ENCODE measurements around the gene CENPC. TPM values are rescaled to one million over a fixed set of nuclear protein-coding genes. Genes with fewer than 3 reads are reported as not detected.

The CENPC gene
- total RNA-seq, 2 experiments from 2014 or later: 115 to 116 TPM

DNA sequence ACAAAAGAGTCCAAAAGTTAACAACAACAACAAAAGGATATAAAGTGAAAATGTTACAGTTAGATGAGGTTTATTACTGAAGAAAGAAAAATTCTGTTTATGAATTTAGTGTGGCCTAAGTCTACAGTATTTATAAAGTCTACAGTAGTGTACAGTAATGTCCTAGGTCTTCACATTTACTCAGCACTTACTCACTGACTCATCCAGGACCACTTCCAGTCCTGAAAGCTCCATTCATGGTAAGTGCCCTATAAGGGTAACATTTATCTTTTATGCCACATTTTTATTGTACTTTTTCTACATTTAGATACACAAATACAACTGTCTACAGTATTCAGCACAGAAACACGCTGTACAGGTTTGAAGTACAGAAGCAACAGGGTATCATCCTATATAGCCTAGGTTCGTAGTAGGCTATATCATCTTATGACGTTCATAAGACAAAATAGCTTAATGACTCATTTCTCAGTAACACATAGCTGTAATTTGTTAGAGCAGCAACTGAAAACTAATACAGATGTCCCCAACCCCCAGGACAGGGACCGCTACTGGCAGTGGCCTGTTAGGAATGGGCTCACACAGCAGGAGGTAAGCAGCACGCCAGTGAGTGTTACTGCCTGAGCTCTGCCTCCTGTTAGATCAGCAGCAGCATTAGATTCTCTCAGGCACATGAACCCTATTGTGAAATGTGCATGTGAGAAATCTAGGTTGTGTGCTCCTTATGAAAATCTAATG is 61.3 kb downstream of the CENPC start:
- Histone ChIP-seq H3K36me3 (ENCODE audit: insufficient read depth, low read length) (peaks cover 63% of the 10 kb centered on the region), H3K4me3 (ENCODE audit: low read length) (no peak overlapping the region), H3K9me3 (ENCODE audit: control insufficient read depth in 1 of 2, insufficient read depth in 1 of 2, low read length in 2 of 2) (peaks cover 0 to under 1% of the 10 kb centered on the region in 2 experiments), H3K27ac (ENCODE audit: low read depth in 1 of 2, low read length in 2 of 2) (no peak overlapping the region), H3K4me1 (ENCODE audit: insufficient read depth, low read length) (no peaks in the 10 kb centered on the region), H3K27me3 (ENCODE audit: control insufficient read depth in 1 of 2, insufficient read depth in 2 of 2, low read length in 2 of 2) (no peaks in the 10 kb centered on the region)
- TF ChIP-seq CTCF (IDR thresholded peaks at IDR 0.05): no peak
- H3K9me3 Mint-ChIP-seq: peaks cover 10% of the 10 kb centered on the region
- peaks cover 19% of the 10 kb centered on the region for H3K4me1 Mint-ChIP-seq (ENCODE audit: low read depth)
- no peak overlapping the region for H3K27ac Mint-ChIP-seq
- DNase-seq (no peak), ATAC-seq (ENCODE audit: poor library complexity) (no peak)
- ChIA-PET CTCF (no interaction called here), POLR2A (no interaction called here)
- peaks cover 96% of the 10 kb centered on the region for H3K36me3 Mint-ChIP-seq (ENCODE audit: low read depth)
- intact Hi-C loops (cut with DNase I, micrococcal nuclease): no loop called here
- no peak overlapping the region for H3K4me3 Mint-ChIP-seq
- H3K27me3 Mint-ChIP-seq: no peaks in the 10 kb centered on the region

GRCh38 chr4:67480810-67481209 is 64.5 kb downstream of the CENPC start:
- TF ChIP-seq CTCF (IDR thresholded peaks at IDR 0.05): no peak
- Histone ChIP-seq H3K4me3 (ENCODE audit: low read length) (no peak overlapping the region), H3K27me3 (ENCODE audit: control insufficient read depth in 1 of 2, insufficient read depth in 2 of 2, low read length in 2 of 2) (no peaks in the 10 kb centered on the region), H3K36me3 (ENCODE audit: insufficient read depth, low read length) (peaks cover 70% of the 10 kb centered on the region), H3K4me1 (ENCODE audit: insufficient read depth, low read length) (no peaks in the 10 kb centered on the region), H3K9me3 (ENCODE audit: control insufficient read depth in 1 of 2, insufficient read depth in 1 of 2, low read length in 2 of 2) (peaks cover 0 to 11% of the 10 kb centered on the region in 2 experiments), H3K27ac (ENCODE audit: low read depth in 1 of 2, low read length in 2 of 2) (no peak overlapping the region)
- Mint-ChIP-seq H3K36me3 (ENCODE audit: low read depth) (peaks cover 97% of the 10 kb centered on the region), H3K9me3 (peaks cover 17% of the 10 kb centered on the region), H3K27ac (no peak overlapping the region), H3K4me1 (ENCODE audit: low read depth) (peaks cover 19% of the 10 kb centered on the region), H3K4me3 (no peak overlapping the region), H3K27me3 (no peaks in the 10 kb centered on the region)
- CTCF ChIA-PET: no interaction called here
- no peak for DNase-seq
- intact Hi-C loops (cut with DNase I, micrococcal nuclease): no loop called here
- ATAC-seq (ENCODE audit: poor library complexity): no peak
- POLR2A ChIA-PET: no interaction called here

DNA sequence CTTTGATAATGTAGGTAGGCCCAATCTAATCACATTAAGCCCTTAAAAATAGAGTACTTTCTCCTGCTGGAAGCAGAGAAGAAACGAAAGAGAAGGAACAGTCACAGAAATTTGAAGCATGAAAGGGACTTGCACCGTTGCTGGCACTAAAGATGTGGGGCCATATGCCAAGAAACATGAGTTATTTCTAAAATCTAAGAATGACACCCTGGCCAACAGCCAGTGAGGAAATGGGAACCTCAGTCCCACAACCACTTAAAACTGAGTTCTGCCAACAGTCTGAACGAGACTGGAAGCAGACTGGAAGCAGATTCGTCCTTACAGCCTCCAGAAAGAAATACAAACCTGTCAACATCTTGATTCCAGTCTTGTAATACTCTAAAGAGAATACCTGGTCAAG is 70.1 kb downstream of the CENPC start:
- no peak for TF ChIP-seq CTCF (IDR thresholded peaks at IDR 0.05)
- Mint-ChIP-seq H3K9me3 (peaks cover 13% of the 10 kb centered on the region), H3K27ac (no peak overlapping the region), H3K27me3 (no peaks in the 10 kb centered on the region), H3K4me1 (ENCODE audit: low read depth) (peaks cover 6% of the 10 kb centered on the region), H3K36me3 (ENCODE audit: low read depth) (peaks cover 94% of the 10 kb centered on the region), H3K4me3 (no peak overlapping the region)
- ATAC-seq (ENCODE audit: poor library complexity) (no peak), DNase-seq (no peak)
- CTCF ChIA-PET: no interaction called here
- Histone ChIP-seq H3K9me3 (ENCODE audit: control insufficient read depth in 1 of 2, insufficient read depth in 1 of 2, low read length in 2 of 2) (peaks cover 0 to 11% of the 10 kb centered on the region in 2 experiments), H3K27ac (ENCODE audit: low read depth in 1 of 2, low read length in 2 of 2) (no peak overlapping the region), H3K27me3 (ENCODE audit: control insufficient read depth in 1 of 2, insufficient read depth in 2 of 2, low read length in 2 of 2) (no peaks in the 10 kb centered on the region), H3K4me1 (ENCODE audit: insufficient read depth, low read length) (no peaks in the 10 kb centered on the region), H3K4me3 (ENCODE audit: low read length) (no peak overlapping the region), H3K36me3 (ENCODE audit: insufficient read depth, low read length) (peaks cover 84% of the 10 kb centered on the region)
- intact Hi-C loops (cut with DNase I, micrococcal nuclease): no loop called here
- POLR2A ChIA-PET: no interaction called here

Data from CD4-positive, alpha-beta T cell (primary cell).